IPS-18c (cell line): ENCODE measurements around the gene TROAP.

Experiments used
- H3K4me3 ChIP-seq: 2 replicates; pipeline ENCODE4 v1.7.0; 2013; ENCODE audit warnings: low read depth, mild to moderate bottlenecking, low read length, moderate library complexity; ENCODE audit not compliant: insufficient read depth
- H3K9me3 ChIP-seq: one replicate; pipeline ENCODE4 v1.6.1; 2013; ENCODE audit warnings: mild to moderate bottlenecking, low read length, moderate library complexity; ENCODE audit not compliant: control insufficient read depth, insufficient read depth

TROAP gene

GRCh38 chr12:49335955-49336644 lies 13.0 kb downstream of the TROAP start:
- Histone ChIP-seq H3K4me3 (peak overlapping the region; percentile 46; the same call in 1 of the 2 replicates), H3K9me3 (peaks cover 4% of the 10 kb centered on the region)

DNA sequence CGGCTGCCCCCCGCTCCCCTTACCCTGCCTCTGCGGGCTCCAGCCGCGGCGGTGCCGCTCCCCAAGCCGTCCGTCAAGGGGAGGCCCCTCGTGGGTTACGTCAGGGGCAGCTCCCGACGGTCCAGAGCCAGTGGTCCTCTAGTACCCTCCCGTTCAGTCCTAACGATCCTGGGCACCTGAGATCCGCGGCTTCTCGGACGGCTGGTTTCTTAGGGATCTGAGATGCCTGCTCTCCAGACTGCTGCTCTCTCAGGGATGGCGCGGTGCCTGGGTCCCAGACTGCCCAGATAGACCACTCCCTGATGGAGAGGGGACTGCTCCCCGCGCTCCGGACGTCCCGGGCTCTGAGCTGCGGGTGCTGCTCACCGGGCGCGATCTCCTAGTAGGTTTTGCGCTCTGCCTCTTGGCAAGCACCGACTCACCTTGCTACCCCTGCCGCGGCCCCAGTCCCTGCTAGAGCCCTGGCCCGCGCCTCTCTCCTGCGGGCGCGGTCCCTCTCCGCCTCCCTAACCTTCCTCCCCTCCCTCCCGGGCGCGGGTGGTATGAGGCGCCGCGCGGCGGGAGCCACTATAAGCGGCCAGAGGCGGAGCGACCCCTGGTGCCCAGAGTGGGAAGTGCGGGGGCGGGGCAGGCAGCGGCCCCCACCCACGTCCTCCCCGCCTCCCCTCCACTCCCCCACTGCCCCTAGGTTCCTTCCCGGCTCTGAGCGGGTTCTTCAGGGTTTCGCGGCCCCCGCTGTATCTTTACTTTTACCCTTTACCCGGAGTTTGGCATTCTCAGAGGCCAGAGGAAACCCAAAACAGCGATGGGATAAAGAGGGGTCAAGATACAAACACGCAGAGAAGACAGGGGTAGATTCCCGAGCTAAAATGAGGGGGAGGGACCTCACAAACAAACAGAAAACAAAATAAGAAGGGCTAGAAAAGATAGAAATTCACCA lies 13.9 kb downstream of the TROAP start, which contains the start of gene C1QL4:
C1QL4 (minus strand) TSS at position 544 of the 940 bp plus-strand sequence. CDS start 711 bp downstream, outside the sequence.
- Histone ChIP-seq H3K9me3 (peaks cover 4% of the 10 kb centered on the region), H3K4me3 (peak within 1 kb of the TSS; percentile 46; the same call in 1 of the 2 replicates)

DNA sequence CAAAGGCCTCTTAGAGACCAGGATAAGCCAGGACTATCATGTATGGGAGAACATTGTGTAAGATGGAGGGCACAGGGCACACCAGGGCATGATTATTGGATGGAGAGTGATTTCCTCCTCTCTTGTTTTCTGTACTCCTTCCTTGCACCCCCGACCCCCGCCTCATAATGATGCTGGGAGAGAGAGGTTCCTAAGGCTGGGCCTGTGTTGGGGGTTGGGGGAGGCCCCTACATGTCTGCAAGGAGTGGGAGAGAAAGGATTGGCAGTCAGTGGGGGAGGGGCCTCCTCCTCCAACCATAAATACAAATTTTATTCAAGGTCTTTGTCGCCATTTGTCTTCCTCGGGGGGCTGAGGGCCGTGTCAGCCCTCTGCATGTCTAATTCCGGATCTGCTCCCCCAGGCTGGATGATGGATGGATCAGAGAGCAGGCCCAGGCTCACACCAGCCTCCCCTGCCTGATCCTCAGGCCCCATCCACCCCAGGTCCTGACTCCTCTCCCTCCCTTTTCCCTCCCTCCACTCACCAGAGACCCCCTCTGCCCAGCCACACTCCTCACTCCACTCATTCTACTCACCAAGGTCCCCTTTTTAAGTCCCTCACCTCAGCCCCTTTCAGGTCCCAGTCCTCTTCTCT lies 15.9 kb downstream of the TROAP start:
- no peak overlapping the region; the same call in 1 of the 2 replicates for H3K4me3 ChIP-seq
- peaks cover 4% of the 10 kb centered on the region for H3K9me3 ChIP-seq

DNA sequence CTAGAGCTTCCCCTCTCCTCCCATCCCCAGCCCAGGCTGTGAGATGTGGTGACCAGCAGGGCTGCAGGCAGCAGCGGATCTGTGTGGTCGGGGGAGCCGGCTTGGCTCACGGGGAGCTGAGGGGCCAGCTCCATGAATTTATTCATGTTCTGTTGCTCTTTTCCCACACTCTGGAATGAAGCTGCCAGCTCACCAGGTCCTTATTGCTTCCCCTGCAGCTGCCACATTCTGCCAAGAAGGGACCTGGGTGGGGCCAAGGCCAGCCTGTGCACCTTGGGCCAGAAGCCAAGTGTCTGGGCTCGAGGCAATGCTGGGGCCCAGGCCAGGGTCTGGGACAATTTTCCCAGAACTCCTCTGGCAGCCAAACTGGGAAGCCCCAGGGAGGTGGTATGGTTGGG lies 16.4 kb downstream of the TROAP start:
- Histone ChIP-seq H3K9me3 (peaks cover 4% of the 10 kb centered on the region), H3K4me3 (peak overlapping the region; percentile 4; the same call in 1 of the 2 replicates)

DNA sequence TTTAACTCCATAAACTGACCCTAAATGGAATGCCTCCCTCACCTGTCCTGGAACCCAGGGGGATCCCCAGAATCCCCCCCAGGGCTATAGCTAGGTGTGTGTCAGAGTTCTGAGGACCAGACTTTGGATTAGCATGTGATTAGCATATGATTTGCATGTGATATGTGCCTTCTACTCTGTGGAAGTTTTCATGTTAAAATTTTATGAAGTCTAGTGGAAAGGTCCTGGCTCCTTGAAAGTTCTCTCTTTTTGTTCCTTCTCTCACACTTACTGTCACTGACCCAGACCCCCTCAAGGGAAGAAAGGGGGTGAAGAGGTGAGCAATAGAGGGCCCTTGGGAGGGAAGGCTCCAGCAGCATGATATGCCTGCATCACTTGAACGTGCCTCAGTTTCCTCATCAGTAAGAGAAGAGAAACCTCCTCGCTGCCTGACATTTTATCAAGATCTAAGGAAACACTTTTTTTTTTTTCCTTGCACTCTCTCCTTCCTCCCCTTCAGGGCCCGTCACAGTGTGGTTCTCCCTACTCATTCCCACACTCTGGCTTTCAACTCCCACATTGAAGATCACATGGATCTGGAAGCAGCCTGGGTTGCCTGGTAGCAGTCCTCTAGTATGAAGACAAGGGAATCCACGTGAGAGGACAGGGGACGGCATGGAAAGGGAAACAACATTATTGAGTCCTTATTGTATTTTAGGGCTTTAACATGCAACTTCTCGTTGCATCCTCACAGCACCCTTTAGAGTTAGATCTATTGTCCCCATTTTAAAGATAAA lies 17.2 kb downstream of the TROAP start:
- H3K4me3 ChIP-seq: no peak overlapping the region; the same call in 1 of the 2 replicates
- peaks cover 4% of the 10 kb centered on the region for H3K9me3 ChIP-seq

DNA sequence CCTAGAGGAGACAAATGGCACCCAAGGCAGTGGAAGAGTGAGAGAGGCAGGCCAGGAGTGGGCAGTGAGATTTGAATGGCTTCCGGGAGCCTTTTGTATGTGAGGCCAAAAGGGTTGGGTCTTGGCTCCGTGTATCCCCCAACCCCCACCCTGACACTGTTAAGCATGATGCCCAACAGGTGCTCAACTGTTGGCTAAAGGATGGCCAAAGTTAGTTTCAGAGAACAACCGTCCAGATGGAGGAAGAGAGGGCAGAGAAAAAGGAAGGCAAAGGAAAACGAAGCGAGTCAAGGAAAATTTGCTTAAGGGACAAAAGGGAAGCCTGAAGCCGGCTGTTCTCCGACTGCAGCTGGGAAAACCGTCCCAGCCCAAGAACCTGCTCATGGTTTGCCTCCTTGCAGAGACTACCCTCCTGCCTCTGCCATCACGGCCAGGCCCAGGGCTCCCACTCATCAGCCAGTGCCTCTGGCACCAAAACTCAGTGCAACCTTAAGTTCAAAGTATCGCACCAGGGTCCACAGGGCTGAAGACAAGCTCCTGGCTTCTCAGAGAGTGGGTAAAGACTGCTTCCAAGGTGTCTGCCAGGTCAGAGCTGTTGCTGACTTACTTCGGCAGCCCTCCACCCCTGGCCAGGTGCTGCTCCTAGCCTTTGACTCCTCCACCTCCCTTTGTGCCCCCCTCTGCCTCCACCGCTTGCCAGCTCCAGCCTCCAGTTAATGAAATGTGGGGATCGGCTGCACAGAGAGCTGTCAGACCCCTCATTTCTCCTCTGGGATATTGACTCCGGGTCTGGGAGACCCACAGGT lies 18.1 kb downstream of the TROAP start:
- Histone ChIP-seq H3K9me3 (no peaks in the 10 kb centered on the region), H3K4me3 (peak overlapping the region; percentile 78)

- Histone ChIP-seq H3K4me3 (peak overlapping the region; percentile 78), H3K9me3 (no peaks in the 10 kb centered on the region)
These were observed 18.7 kb downstream of the TROAP start for GRCh38 chr12:49341777-49342065.

GRCh38 chr12:49342066-49342913 lies 19.2 kb downstream of the TROAP start:
- H3K4me3 ChIP-seq: peak overlapping the region; percentile 78
- H3K9me3 ChIP-seq: no peaks in the 10 kb centered on the region

DNA sequence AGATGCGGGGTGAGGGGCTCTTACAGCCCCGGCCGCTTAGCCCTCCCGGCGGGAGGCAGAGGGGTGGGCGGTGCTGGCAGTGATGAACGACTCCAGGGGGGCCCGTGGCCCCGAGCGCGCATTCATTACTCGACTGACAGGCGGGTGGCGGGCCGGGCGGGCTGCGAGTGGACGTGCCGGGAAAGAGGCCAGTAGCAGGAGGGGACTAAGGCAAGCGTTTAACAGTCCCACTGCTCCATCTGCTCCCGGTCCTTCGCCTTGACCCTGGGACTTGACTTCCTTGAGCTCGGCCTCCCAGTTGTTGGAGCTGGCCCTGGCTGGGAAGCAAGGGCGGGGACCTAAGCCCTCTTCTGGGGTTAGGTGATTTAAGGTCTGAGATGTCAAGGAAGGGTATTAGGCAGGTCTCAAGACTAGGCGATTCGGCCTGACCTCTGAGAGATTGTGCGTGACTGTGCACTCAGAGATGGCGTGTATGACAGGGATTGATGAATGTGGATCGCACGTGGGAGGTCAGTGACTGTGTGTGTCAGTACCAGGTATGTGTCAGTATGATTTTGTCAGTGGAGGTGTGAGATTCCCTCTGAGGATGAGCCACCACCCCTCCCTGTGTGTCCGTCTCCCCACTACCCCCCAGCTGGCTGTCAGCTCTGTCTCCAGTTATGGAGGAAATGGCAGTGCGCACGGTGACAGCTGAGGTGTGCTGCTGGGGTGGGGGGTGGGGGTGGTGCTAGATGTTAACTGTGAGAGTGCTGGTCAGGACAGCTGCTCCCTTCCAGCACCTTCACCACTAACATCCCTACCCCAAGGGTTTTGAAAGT lies 20.1 kb downstream of the TROAP start:
- no peaks in the 10 kb centered on the region for H3K9me3 ChIP-seq
- H3K4me3 ChIP-seq: peak overlapping the region; percentile 40

DNA sequence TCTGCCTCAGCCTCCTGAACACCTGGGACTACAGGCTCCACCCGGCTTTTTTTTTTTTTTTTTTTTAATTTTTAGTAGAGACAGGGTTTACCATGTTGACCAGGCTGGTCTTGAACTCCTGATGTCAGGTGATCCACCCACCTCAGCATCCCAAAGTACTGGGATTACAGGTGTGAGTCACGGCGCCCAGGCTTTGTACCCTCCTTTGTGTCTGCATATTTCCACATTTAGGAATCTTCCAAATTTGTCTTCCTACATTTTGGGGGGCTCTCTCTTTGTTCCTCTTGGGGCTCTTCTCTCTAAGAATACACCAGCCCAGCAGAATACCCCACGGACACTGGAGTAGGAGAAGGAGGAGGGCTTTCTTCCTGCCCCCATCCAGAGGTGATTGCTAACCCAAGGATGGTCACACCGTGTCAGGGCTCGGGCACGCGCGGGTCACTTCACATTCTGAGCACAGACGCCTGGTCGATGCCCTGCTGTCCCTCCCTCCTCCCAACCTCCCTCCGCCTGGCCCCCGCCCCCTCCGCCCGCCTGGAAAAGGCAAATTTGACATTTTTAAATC lies 21.5 kb downstream of the TROAP start:
- Histone ChIP-seq H3K9me3 (no peaks in the 10 kb centered on the region), H3K4me3 (no peak overlapping the region; the same call in 1 of the 2 replicates)

DNA sequence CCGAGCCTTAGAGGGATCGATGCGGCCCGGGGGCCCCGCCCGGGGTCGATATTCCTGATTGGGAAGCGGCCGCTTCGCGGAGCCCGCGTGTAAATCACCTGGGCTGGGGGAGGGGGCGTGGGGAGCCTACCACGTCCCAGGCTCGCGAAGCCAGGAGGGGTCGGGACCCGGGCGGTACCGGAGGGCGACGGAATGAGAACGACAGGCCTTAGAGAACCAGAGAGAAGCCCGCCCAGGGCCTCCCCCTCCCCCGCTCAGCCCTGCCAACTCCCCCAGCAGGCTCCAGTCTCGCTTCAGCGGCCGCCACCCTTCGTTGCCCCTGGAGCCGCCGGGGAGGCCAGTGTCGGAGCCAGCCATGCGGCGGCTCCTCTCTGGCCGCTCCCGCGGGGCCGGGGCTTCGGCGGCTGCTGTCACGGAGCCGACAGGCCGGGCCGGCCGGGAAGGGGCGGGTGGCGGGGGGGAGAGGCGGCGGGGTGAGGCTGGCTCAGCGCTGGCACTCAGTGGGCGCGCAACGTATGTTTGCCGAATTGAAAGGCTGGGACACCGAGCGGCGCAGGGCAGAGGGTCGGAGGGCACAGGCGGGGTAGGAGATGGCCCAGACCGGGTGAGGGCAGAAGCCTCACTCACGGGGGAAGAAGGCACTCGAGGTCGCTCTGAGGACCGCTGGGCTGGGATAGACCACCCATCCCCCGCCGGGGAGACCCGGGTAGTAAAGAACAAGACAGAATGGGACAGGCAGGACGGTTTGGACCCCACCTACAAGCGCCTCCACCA lies 22.2 kb downstream of the TROAP start:
- Histone ChIP-seq H3K4me3 (peak overlapping the region; percentile 57), H3K9me3 (no peaks in the 10 kb centered on the region)

DNA sequence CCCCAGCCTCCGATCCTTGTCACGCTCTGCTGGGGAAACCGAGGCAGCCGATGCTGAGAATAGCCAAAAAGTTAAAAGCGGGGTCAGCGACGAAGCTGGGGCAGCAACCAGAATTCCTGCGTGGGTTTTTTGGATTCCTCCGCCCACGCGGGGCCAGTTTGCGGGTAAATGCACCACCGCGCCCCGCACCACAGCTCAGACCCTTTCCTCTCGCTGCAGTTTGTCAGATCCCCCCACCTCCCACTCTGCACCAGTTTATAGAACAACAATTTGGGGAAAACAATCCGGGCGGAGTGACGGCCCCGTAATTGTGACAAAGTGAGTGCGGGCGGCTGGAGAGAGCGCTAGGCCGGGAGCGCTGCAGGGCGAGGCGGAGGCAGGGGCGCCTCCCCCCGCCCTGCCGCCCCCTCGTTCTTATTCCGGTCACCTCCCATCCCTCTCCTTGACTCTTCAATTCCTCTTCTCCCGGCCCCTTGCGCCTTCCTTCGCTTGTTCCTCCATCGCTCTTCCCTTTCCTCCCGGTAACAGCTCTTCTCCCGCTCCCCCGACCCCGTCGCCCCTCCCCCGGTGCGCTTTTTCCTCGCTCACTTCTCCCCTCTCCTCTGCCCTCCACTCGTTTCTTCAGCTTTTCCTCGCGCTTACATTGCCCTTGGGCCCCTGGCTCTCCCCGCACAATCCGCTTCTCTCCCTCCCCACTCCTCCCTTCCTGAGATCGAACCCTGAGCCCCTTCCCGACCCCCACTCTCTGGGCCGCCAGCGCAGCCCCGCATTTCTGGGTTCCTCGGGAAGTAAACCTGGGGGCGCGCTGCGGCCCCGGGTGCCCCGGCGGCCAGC lies 23.0 kb downstream of the TROAP start:
- H3K4me3 ChIP-seq: peak overlapping the region; percentile 57
- no peaks in the 10 kb centered on the region for H3K9me3 ChIP-seq

DNA sequence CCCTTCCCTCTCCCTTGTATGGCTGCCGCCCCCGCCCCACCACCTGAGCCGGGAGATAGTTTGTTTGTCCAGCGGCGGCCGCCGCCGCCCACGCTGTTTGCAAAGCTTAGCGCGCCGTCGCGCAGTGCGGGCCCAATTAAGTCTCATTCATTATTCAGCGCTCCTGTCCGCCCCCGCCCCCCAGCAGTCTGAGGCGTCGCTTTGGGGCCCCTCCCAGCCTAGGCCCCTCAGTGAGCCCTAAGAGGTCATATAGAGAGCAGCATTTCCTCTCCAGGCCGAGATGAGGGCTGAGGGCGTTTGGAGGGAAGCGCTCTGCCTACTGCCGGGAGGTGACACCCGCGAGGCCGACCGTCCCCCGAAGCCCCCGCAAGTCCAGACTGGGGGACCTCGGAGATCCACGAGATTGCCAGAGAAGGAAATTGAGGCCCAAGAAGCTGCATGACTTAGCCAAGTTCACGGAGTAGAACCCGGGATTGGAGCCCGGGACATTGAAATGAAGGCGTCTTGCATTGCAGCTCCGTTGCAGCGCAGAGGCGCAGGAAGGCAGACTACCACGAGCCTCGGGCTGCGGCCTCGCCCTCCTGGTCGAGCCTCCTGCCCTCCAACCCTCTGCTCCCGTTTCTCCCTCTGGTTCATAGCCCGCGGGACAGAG lies 23.7 kb downstream of the TROAP start, which contains the start of gene DNAJC22:
DNAJC22 (plus strand) TSS at position 230 of the 652 bp plus-strand sequence. CDS start 1,985 bp downstream, outside the sequence.
- Histone ChIP-seq H3K9me3 (no peaks in the 10 kb centered on the region), H3K4me3 (peak within 1 kb of the TSS; percentile 57)
